ENCODE data around the gene BLM. TPM values are rescaled to one million over a fixed set of nuclear protein-coding genes. Genes with fewer than 3 reads are reported as not detected.

The BLM gene
- total and polyA plus RNA-seq, 8 donors: 3.7 to 13.1 (median 8.7) TPM

GRCh38 chr15:90750186-90750585, 33.0 kb downstream of the BLM start:
- Histone ChIP-seq H3K4me3 (no peak overlapping the region), H3K36me3 (no peaks in the 10 kb centered on the region), H3K9me3 (no peaks in the 10 kb centered on the region), H3K4me1 (peaks cover 0 to 13% of the 10 kb centered on the region in 2 donors), H3K27me3 (no peaks in the 10 kb centered on the region), H3K27ac (peak overlapping the region in 1 of 2 donors; percentile 45)
- ATAC-seq (no peak), DNase-seq (no peak)
- TF ChIP-seq, protein P1, sequence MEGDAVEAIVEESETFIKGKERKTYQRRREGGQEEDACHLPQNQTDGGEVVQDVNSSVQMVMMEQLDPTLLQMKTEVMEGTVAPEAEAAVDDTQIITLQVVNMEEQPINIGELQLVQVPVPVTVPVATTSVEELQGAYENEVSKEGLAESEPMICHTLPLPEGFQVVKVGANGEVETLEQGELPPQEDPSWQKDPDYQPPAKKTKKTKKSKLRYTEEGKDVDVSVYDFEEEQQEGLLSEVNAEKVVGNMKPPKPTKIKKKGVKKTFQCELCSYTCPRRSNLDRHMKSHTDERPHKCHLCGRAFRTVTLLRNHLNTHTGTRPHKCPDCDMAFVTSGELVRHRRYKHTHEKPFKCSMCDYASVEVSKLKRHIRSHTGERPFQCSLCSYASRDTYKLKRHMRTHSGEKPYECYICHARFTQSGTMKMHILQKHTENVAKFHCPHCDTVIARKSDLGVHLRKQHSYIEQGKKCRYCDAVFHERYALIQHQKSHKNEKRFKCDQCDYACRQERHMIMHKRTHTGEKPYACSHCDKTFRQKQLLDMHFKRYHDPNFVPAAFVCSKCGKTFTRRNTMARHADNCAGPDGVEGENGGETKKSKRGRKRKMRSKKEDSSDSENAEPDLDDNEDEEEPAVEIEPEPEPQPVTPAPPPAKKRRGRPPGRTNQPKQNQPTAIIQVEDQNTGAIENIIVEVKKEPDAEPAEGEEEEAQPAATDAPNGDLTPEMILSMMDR (IDR thresholded peaks at IDR 0.05): no peak
- intact Hi-C loops (cut with DNase I): no loop called here

GRCh38 chr15:90751300-90751825, 34.2 kb downstream of the BLM start:
- ATAC-seq: no peak
- no peak for DNase-seq
- TF ChIP-seq, protein P1 (IDR thresholded peaks at IDR 0.05): no peak
- Histone ChIP-seq H3K27ac (no peak overlapping the region), H3K4me1 (peaks cover 0 to 13% of the 10 kb centered on the region in 2 donors), H3K4me3 (no peak overlapping the region), H3K9me3 (no peaks in the 10 kb centered on the region), H3K36me3 (no peaks in the 10 kb centered on the region), H3K27me3 (no peaks in the 10 kb centered on the region)
- intact Hi-C loops (cut with DNase I): no loop called here

DNA sequence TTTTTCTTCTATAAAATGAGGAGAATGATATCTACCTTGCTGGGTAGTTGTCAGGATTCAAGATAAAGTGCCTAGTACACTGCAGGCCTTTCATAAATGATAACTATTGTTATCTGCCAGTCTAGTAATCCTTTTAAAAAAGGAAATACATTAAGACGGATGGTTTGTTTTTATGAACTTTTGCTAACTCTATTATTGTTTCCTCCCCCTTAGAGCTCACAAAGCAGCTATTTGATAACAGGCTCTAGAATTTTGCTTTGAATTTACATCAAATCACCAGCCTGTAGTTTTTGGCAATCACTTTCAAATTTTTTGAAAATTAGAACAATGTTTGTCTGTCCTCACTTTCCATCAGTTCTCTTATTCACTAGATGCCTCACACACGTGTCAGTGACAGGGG, 39.8 kb downstream of the BLM start:
- no peak for DNase-seq
- no peak for ATAC-seq
- Histone ChIP-seq H3K9me3 (no peaks in the 10 kb centered on the region), H3K36me3 (no peaks in the 10 kb centered on the region), H3K4me3 (no peak overlapping the region), H3K27me3 (no peaks in the 10 kb centered on the region), H3K27ac (peak overlapping the region in 1 of 2 donors; percentile 52), H3K4me1 (peaks cover 0 to 34% of the 10 kb centered on the region in 2 donors)
- intact Hi-C loops (cut with DNase I): no loop called here
- TF ChIP-seq, protein P1 (IDR thresholded peaks at IDR 0.05): no peak

GRCh38 chr15:90757461-90757860, 40.3 kb downstream of the BLM start:
- TF ChIP-seq, protein P1 (IDR thresholded peaks at IDR 0.05): no peak
- intact Hi-C loops (cut with DNase I): no loop called here
- DNase-seq: no peak

DNA sequence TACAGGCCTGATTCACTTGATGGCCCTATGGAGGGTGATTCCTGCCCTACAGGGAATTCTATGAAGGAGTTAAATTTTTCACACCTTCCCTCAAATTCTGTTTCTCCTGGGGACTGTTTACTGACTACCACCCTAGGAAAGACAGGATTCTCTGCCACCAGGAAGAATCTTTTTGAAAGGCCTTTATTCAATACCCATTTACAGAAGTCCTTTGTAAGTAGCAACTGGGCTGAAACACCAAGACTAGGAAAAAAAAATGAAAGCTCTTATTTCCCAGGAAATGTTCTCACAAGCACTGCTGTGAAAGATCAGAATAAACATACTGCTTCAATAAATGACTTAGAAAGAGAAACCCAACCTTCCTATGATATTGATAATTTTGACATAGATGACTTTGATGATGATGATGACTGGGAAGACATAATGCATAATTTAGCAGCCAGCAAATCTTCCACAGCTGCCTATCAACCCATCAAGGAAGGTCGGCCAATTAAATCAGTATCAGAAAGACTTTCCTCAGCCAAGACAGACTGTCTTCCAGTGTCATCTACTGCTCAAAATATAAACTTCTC, 43.6 kb downstream of the BLM start:
- no peaks in the 10 kb centered on the region for H3K27me3 ChIP-seq
- TF ChIP-seq, protein P1 (IDR thresholded peaks at IDR 0.05): no peak
- intact Hi-C loops (cut with DNase I): no loop called here

More at GRCh38 chr15:90757461-90757860, 40.3 kb downstream of the BLM start:
- ATAC-seq: no peak
- Histone ChIP-seq H3K4me3 (no peak overlapping the region), H3K36me3 (no peaks in the 10 kb centered on the region), H3K4me1 (peaks cover 0 to 37% of the 10 kb centered on the region in 2 donors), H3K27ac (peak overlapping the region in 1 of 2 donors; percentile 52), H3K27me3 (no peaks in the 10 kb centered on the region), H3K9me3 (no peaks in the 10 kb centered on the region)

More for the DNA sequence above, 43.6 kb downstream of the BLM start:
- ATAC-seq: no peak
- DNase-seq: no peak
- no peaks in the 10 kb centered on the region for H3K36me3 ChIP-seq
- H3K27ac ChIP-seq: peak overlapping the region in 1 of 2 donors; percentile 81
- peaks cover 0 to 43% of the 10 kb centered on the region in 2 donors for H3K4me1 ChIP-seq
- no peaks in the 10 kb centered on the region for H3K9me3 ChIP-seq
- no peak overlapping the region for H3K4me3 ChIP-seq
